Thyroid gland (tissue), 4 donors: ENCODE measurements around the gene RNF11. TPM values are rescaled to one million over a fixed set of nuclear protein-coding genes. Genes with fewer than 3 reads are reported as not detected.
A peak's percentile ranks its signal among the peaks of the same experiment; 100 is the strongest.

Experiments used
- DNase-seq, 2 donors: peaks; one replicate each; pipeline ENCODE4 v3.0.0-alpha.2; 2019
- H3K27ac ChIP-seq, 3 donors: fragments of 200-600 bp; sonication (generic); 1 replicate in 2 of 3; 2 replicates in 1 of 3; pipeline ENCODE4 v1.5.1; 2016 to 2019; ENCODE audit warnings: mild to moderate bottlenecking in 1 of 3, moderate library complexity in 1 of 3
- H3K27me3 ChIP-seq: fragments of 200-600 bp; sonication (generic); one replicate; pipeline ENCODE4 v1.5.1; 2019
- H3K36me3 ChIP-seq, 2 donors: fragments of 200-600 bp; sonication (generic); one replicate each; pipeline ENCODE4 v1.5.1; 2016 to 2019
- H3K4me1 ChIP-seq, 2 donors: fragments of 200-600 bp; sonication (generic); one replicate each; pipeline ENCODE4 v1.5.1; 2017 to 2019
- H3K4me3 ChIP-seq, 3 donors: fragments of 200-600 bp; sonication (generic); replicated peaks in 1 of 3; 1 replicate in 2 of 3; 2 replicates in 1 of 3; pipeline ENCODE4 v1.5.1; 2016; ENCODE audit warnings: mild to moderate bottlenecking in 1 of 3
- H3K9me3 ChIP-seq: fragments of 200-600 bp; sonication (generic); one replicate; pipeline ENCODE4 v1.5.1; 2017
- POLR2A ChIP-seq, 2 donors: fragments of 450-650 bp; IDR thresholded peaks; one replicate each; pipeline ENCODE4 v1.6.1; 2017; ENCODE audit warnings: antibody characterized with exemption in 2 of 2, mild to moderate bottlenecking in 2 of 2, moderate library complexity in 1 of 2
- whole genome bisulfite sequencing, 2 donors: methylation state at CpG; one replicate each; pipeline ENCODE4 v1.1.5; 2017; 5-methylcytosine and 5-hydroxymethylcytosine counted together
- intact Hi-C: fragments of 100-400 bp; cut with DNase I; formaldehyde crosslinking; loops from one replicate; pipeline ENCODE4 v1.15.1; 2023
- total RNA-seq, 4 donors: library from RNA; depleted of rRNA; stranded (reverse); fragments of >200 nt; gene quantifications; one replicate each; pipeline ENCODE4 v1.2.3, GENCODE V29; 2016
- TF ChIP-seq, protein P1 (sequence below), 6 experiments: fragments of 200-600 bp in 3 of 6; fragments of 450-650 bp in 3 of 6; sonication (generic) in 3 of 6; IDR thresholded peaks; one replicate each; pipeline ENCODE4 v1.5.1; 2016 to 2019; ENCODE audit warnings: antibody characterized with exemption in 6 of 6, mild to moderate bottlenecking in 2 of 6, inconsistent platforms in 1 of 6, moderate library complexity in 1 of 6

Gene RNF11
- total RNA-seq, 4 donors from 2014 or later, result 113 to 134 (median 115) TPM

DNA sequence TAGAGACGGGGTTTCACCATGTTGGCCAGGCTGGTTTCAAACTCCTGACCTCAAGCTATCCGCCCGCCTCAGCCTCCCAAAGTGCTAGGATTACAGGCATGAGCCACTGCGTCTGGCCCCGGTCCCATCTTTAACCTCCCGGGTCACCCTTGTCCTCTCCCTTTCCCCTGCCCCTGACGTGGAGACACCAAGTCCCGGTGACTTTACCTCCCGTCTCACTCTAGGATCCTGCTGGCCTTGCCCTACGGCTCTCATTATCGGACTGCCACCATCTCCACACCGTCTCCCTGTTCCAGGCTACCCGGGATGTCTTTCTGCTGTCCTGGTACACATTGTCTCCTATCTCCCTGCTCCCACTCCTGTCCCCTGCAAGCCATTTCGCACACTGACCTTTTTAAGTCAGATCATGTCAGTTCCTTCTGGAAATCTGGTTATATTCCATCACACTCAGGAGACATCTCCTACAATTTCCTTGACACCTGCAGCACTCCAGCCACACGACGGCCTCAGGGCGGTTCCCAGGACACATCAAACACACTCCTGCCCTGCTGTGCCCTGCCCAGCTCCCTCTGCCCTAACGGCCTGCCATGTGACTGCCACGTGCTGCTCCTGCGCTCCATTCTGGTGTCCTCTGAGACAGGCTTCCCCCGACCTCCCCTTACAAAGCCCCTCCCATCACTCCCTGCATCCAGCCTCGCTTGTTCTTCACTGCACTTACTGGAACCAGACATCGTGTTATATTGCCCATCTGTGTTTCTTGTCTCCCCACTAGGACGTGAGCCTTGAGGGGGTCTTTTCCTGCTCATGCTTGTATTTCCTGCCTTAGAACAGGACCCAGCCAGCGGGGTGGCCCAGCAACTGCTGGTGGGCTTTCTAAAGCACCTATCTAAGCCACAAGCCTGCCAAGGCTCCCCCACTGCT, 61.6 kb downstream of the RNF11 start:
- peaks cover 6 to 7% of the 10 kb centered on the region in 2 donors for H3K4me1 ChIP-seq
- no peaks in the 10 kb centered on the region for H3K36me3 ChIP-seq
- H3K9me3 ChIP-seq, result no peaks in the 10 kb centered on the region
- intact Hi-C loops, result loop anchor here (5.0 to 10.0 kb wide), 2 partner anchors 63 to 105 kb away; partner anchors contain the start of gene RNF11
- DNase-seq, result no peak
- peak overlapping the region in 1 of 3 donors; percentile 46 for H3K27ac ChIP-seq
- 83 to 84% methylated on average over 25 of the region's 25 CpGs for WGBS, 2 donors
- no peaks in the 10 kb centered on the region for H3K27me3 ChIP-seq
- TF ChIP-seq, protein P1, sequence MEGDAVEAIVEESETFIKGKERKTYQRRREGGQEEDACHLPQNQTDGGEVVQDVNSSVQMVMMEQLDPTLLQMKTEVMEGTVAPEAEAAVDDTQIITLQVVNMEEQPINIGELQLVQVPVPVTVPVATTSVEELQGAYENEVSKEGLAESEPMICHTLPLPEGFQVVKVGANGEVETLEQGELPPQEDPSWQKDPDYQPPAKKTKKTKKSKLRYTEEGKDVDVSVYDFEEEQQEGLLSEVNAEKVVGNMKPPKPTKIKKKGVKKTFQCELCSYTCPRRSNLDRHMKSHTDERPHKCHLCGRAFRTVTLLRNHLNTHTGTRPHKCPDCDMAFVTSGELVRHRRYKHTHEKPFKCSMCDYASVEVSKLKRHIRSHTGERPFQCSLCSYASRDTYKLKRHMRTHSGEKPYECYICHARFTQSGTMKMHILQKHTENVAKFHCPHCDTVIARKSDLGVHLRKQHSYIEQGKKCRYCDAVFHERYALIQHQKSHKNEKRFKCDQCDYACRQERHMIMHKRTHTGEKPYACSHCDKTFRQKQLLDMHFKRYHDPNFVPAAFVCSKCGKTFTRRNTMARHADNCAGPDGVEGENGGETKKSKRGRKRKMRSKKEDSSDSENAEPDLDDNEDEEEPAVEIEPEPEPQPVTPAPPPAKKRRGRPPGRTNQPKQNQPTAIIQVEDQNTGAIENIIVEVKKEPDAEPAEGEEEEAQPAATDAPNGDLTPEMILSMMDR (IDR thresholded peaks at IDR 0.05), result no peak
- TF ChIP-seq POLR2A (IDR thresholded peaks at IDR 0.05), result no peak
- peak overlapping the region in 2 of 3 donors; percentile 28 to 33 for H3K4me3 ChIP-seq

DNA sequence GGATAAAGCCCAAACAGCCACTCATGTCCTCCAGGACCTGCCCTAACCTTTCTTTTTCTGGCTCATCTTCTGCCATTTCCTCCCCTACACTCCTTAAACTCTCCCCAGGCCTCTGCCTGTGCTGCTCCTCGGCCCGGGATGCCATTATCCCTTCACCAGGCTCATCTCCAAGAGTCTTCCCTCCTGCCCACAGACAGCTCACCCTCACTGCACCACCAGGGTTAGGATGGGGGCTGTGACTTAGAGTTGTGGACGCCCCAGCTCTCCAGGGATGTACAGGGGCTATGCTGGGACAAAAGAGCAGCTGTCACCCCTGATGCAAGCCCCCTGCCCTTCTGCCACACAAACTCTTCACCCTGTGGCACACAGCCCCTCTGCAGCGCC, 62.2 kb downstream of the RNF11 start:
- intact Hi-C loops, result loop anchor here (5.0 to 10.0 kb wide), 2 partner anchors 64 to 106 kb away; partner anchors contain the start of gene RNF11
- WGBS, 2 donors, result 90 to 94% methylated on average over 4 of the region's 4 CpGs
- peaks cover 6 to 7% of the 10 kb centered on the region in 2 donors for H3K4me1 ChIP-seq
- H3K36me3 ChIP-seq, result no peaks in the 10 kb centered on the region
- H3K27me3 ChIP-seq, result no peaks in the 10 kb centered on the region
- H3K27ac ChIP-seq, result no peak overlapping the region
- H3K4me3 ChIP-seq, result no peak overlapping the region
- no peak for DNase-seq
- TF ChIP-seq, protein P1 (IDR thresholded peaks at IDR 0.05), result no peak
- TF ChIP-seq POLR2A (IDR thresholded peaks at IDR 0.05), result no peak
- H3K9me3 ChIP-seq, result no peaks in the 10 kb centered on the region

DNA sequence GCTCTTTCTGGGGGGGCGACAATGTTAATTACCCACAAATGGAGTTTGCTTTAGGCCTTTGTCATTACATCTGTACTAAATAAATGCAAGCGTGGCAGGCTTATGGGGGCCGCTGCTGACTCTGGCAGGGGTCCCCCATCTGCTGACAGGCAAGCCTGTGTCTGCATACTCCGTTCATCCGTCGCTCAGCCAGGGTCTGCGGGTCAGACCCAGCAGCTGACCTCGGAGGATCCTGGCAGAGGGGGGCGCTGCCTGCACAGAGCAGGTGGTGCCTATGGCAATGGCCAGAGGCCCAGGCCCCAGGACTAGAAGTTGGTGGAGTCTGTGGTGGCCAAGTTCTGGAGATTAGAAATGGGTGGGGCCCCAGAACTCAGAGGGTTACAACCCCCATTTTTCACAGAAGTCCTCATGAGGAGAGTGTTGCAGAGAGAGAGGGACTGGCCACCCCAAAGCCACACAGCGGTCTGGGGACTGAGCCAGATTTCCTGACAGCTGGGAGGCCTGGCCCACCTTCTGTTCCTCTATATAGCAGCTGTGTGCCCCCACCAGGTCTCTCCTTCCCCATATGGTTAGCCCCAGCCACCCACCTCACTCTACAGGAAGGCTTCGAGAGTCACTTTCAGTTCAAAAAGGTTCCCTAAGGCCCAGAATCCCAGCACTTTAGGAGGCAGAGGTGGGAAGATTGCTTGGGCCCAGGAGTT, 63.3 kb downstream of the RNF11 start:
- H3K9me3 ChIP-seq, result no peaks in the 10 kb centered on the region
- no peak for TF ChIP-seq POLR2A (IDR thresholded peaks at IDR 0.05)
- TF ChIP-seq, protein P1 (IDR thresholded peaks at IDR 0.05), result no peak
- H3K36me3 ChIP-seq, result no peaks in the 10 kb centered on the region
- H3K27ac ChIP-seq, result no peak overlapping the region
- no peak for DNase-seq
- intact Hi-C loops, result loop anchor here (5.0 to 10.0 kb wide), 2 partner anchors 65 to 107 kb away; partner anchors contain the start of gene RNF11
- 93 to 97% methylated on average over 9 to 11 of the region's 11 CpGs for WGBS, 2 donors
- H3K4me1 ChIP-seq, result peaks cover 6 to 7% of the 10 kb centered on the region in 2 donors
- H3K27me3 ChIP-seq, result no peaks in the 10 kb centered on the region
- H3K4me3 ChIP-seq, result no peak overlapping the region

DNA sequence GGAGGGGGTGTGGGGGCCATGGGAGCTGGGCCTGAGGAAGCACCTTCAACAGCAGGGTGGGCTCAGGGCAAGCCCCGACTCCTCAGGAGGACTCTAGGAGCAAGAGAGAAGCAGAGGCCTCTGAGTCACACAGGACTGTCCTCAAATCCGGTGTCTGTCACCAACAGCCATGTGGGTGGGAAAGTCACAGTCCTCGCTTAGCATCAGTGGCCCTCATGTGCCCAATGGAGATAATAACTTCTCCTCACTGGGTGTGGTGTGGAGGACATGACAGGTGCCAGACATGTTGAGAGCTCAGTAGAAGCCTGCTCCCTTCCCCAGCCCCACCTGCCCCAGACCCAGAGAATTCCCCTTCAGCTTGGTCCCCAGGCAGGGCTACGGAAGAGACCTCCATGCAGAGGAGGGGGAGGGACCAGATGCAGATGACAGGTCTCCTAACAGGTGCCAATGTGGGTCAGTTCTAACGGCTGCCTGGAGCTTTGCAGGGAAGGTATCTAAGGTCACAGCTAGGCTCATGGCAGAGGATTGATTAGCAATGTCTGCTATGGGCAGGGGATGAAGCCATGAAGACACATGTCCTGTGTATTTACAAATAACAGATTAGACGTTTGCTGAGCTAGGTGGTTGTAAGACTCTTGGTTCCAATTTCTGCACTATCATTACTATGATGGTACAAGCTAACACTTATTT, 64.1 kb downstream of the RNF11 start:
- DNase-seq, result no peak
- no peak overlapping the region for H3K4me3 ChIP-seq
- intact Hi-C loops, result loop anchor here (5.0 to 10.0 kb wide), 2 partner anchors 65 to 108 kb away; partner anchors contain the start of gene RNF11
- H3K27me3 ChIP-seq, result no peaks in the 10 kb centered on the region
- H3K4me1 ChIP-seq, result peaks cover 6 to 7% of the 10 kb centered on the region in 2 donors
- H3K36me3 ChIP-seq, result no peaks in the 10 kb centered on the region
- 67 to 91% methylated on average over 5 to 6 of the region's 6 CpGs for WGBS, 2 donors
- no peaks in the 10 kb centered on the region for H3K9me3 ChIP-seq
- TF ChIP-seq, protein P1 (IDR thresholded peaks at IDR 0.05), result no peak
- no peak for TF ChIP-seq POLR2A (IDR thresholded peaks at IDR 0.05)
- H3K27ac ChIP-seq, result no peak overlapping the region
